IPS DF 4.7 (cell line): Measurements from ENCODE around the gene KCTD10.

Experiments
- DNase-seq: peaks from one replicate; pipeline ENCODE4 v3.0.0-alpha.2; 2013; ENCODE audit warnings: low spot score; ENCODE audit errors: extremely low read depth

The KCTD10 gene

DNA sequence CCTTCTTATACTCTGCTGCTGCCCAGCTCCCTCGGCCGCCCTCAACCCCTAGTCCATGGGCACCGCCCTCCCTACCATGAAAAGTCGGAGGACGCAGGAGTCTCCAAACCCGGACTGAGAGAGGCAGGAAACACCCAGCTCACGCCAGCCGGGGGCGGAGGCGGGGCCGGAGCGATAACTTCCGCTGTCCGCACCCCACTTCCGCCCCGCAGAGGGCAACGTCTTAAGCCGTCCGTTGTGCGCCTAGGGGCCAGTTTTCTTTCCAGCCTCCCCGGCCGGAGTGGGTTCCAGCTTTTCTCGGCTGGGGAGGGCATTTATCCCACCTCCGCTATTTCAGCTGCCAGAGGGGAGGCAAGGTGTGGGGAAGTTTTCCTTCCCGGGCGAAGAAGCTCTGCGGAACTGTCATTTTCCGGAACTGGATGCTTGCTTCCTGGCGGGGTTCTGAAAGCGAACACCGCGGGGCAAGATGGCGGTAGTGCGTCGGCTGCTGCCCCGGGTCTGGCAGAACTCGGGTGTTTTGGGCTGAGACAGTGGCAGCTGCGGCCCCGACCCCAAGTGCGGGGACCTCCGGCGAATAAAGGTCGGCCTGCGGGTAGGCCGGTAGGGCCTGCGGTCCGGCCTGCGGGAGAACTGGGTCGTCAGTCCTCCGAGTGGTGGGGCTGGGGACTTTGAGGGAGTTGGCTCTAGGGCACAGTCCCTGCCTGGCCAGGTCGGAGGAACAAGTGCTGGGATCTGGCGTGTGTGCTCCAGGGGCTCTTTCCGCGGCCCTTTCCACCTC, at the start of gene KCTD10, which contains the start of gene UBE3B:
KCTD10 (minus strand) TSS at position 116 of the 778 bp plus-strand sequence; CDS start at position 78, 38 bp downstream.
UBE3B (plus strand) TSS at position 450 of the 778 bp plus-strand sequence. CDS start 5,918 bp downstream, outside the sequence.
- no peak for DNase-seq

- DNase-seq: no peak
Observed at GRCh38 chr12:109525279-109525585, 48.1 kb upstream of the KCTD10 start.

DNA sequence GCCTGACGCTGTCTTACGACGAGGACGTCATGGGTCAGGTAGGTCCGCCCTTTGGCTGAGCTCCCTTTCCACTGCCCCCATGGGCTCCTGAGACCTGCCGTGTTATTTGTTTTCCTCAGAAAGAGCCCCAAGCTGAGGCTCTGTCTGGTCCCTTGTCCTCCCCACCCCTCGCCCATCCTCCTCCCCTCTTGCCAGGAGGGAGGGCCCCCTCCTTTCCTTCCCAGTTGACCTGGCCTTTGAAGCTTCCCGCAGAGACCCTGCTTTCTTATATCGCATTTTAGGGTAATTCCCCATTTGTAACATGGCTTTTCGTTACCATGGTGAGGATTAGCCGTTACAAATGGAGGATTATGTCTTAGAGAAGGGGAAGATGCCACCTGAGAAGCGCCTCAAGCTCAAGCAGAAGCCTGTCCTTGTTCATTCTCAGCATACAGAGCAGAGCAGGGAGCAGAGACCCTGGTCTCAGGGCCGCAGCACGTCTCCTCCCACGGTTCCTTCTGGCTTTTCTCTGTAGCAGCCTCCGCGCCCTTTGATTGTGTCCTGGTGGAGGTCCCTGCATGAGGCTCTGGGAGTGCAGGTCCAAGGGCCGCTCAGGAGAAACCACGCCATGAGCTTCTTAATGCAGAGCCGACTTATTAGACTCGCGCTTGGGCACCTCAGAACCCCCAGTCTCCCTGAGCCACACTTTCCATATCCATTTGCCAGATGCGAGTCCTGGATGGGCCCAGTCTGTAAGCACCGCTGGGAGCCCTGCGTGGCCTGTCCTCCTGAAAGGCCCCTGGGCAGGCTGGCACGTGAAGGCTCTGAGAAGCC, 47.6 kb upstream of the KCTD10 start:
- no peak for DNase-seq

- DNase-seq: no peak
Observed at GRCh38 chr12:109523504-109523903, 46.4 kb upstream of the KCTD10 start.

DNA sequence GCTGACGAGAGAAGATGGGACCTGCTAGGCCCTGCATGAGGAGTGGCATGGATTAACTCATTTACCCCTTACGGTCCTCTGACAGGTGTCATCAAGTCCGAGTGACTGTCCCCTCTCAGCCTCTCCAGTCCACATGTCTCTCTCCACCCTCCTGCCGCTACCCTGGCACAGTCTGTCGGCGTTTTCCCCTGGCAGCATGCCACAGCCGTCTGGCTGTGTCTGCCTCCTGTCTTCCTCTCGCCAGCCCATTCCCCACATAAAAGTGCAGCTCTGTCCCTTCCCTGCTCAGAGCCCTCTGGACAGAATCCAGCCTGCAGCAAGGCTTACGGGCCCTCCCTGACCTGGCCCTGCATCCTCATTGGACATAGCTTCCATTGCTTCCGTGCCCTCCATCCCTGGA, 46.0 kb upstream of the KCTD10 start:
- no peak for DNase-seq

GRCh38 chr12:109521831-109522230, 44.7 kb upstream of the KCTD10 start:
- DNase-seq: no peak

DNA sequence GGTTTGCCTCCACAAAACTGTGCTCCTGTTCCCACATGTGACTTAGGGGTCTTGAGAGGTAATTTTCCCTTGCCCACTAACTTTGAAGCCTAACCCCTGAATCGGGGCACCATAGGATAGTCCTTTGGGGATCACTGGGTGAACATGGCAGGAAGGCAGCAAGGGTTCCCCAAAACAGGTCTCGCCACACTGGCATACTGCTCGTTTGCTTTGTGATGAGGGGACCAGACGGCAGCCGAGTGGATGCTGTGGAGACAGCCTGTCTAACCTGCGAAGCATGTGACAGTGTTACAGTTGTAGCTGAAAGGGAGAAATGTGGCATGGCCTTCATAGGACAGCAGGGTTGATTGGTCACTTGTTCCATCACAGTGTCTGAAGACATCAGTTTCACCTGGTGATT, 42.7 kb upstream of the KCTD10 start:
- no peak for DNase-seq

- DNase-seq: peak; percentile 36
Observed at GRCh38 chr12:109518820-109519665, 41.9 kb upstream of the KCTD10 start.

DNA sequence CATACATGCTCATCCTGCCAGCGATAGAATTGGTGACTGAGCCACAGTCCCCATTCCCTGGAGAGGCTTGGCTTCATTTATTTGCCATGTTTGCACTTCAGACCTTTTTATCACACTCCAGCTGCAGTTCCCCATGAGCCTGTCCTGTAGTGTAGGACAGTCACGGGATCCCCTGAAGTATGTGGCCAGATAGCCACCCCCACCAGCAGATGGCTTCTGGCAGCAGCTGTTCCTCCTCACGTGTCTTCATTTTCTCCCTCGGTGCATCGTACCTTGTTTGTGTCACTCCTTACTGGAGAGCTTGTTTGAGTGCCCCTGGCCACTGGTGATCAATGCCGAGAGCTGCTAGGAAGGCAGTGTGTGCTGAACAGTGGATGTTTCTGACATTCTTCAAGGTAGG, 40.5 kb upstream of the KCTD10 start:
- DNase-seq: no peak

GRCh38 chr12:109513977-109514376, 36.9 kb upstream of the KCTD10 start:
- DNase-seq: no peak

- no peak for DNase-seq
Observed at GRCh38 chr12:109513051-109513450, 36.0 kb upstream of the KCTD10 start.

- DNase-seq: no peak
Observed at GRCh38 chr12:109512608-109513007, 35.5 kb upstream of the KCTD10 start.

DNA sequence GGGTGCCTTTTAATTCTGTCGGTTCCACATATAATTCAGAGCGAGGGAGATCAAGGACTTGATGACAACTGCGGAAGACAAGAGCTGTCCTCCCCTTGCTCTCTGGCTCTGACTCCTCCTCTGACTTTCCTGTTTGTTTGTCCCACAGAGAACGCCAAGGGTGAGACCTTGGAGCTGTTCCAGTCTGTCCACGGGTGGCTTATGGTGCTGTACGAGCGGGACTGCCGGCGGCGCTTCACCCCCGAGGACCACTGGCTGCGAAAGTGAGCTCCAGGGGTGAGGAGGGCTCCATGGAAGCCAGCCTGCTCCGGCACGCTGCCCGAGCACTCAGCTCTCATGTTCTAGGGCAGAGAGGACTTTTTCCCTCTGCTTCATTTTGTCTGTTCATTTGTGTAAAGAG, 33.1 kb upstream of the KCTD10 start:
- DNase-seq: no peak

DNA sequence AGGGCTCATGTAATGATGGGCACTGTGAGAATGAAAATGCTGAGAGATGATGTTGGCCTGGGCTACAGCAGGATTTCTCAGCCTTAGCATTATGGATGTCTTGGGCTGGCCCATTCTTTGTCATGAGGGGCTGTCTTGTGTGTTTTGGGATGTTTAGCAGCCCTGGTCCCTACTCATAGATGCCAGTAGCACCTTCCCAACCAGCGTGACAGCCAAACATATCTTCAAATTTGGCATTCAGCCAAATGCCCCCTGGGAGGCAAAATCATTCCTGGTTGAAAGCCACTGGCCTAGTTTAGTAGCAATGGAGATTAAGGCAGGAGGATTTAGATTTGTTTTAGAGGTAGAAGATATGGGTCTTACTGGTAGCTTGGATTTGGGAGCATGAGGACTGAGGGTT, 27.0 kb upstream of the KCTD10 start:
- no peak for DNase-seq

DNA sequence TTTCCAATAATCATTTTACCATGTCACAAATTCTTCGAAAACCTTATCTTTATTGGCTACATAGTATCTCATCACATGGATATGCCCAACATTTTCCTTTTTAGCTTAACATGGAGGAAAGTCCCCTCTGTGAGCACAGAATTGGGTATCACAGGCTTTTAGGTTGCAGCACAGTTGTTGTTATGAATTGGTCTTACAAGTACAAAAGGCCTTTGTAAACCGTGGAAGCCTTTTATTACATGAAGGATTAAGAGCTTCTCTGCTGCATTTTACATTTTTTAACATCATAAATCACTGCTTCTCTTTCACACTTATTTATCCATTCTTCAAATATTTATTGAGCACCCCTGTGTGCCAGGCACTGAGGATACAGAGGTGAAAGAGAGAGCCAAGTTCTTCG, 26.5 kb upstream of the KCTD10 start:
- DNase-seq: no peak

- no peak for DNase-seq
Observed at GRCh38 chr12:109502332-109502731, 25.2 kb upstream of the KCTD10 start.

DNA sequence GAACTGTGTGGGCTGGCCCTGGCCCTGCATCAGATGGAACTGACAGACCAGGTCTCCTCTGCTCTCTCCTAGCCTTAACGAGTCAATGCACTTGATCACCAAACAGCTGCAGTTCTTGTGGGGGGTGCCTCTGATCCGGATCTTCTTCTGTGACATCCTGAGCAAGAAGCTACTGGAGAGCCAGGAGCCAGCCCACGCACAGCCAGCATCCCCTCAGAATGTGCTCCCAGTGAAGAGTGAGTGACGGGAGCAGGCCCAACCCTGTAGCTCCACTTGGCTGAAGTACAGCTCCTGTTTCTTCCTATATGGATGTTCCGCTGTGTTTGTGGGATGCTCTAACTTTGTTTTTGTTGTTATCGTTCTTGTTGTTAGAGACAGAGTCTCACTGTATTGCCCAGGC, 24.2 kb upstream of the KCTD10 start:
- DNase-seq: no peak

DNA sequence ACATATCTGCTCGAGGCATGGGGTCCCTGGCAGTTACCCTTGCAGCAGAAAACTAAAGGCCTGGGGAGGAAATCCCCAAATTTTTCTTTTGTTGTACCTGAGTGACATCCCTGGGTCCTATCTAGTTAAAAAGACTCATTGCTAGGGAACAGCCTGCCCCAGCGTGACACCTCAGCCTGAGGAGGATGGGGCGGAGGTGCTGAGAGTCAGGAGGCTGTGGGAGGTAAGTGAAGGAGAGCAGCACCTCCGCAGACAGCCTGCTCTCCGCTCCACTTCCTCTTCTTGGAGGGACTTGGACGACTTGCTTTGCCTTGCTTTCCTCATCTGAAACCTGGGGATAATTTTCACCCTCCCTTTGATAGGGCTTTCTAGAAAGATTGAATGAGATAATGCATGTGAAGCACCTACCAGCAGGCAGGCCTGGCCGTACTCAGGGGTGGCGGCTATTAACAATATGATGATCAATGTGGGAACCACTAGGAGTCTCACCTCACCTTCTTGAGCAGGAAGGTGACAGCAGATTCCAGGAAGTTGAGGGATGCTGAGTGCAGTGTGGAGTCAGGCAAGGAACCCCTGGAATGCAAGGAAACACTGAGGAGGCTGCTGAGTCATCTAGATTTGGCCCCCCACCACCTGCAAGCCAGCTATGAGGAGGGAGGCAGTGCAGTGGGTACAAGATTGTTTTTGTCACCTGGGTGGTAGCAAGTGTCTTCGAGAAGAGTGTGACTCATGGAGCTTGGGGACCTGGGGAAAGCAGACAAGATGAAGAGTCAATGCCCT, 23.5 kb upstream of the KCTD10 start:
- DNase-seq: no peak

DNA sequence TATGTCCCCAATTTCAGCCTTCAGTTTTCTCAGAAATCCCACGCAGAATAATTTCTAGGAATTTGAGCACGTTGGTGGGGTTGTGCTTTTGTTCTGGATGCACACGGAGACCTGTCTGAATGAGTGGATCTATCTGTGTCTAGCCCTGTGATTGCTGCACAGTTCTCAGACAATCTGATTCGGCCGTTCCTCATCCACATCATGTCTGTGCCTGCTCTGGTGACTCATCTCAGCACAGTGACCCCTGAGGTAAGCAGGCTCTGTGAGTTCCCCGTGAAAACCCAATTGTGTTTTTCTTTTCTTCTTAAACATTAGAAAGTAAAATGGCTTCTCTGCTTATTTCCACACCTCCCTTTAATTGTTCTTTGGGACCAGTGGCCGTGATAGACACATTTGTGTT, 20.6 kb upstream of the KCTD10 start:
- no peak for DNase-seq

- no peak for DNase-seq
Observed at GRCh38 chr12:109496306-109496705, 19.2 kb upstream of the KCTD10 start.

GRCh38 chr12:109495012-109495411, 17.9 kb upstream of the KCTD10 start:
- DNase-seq: no peak
